NCI-H1436 (cell line): ENCODE results near the gene LRRC51.
"Not testable (repeated sequence)": the region's sequence is repeated elsewhere in the genome, so short reads cannot be mapped to it uniquely, and the experiment has no call there.

Experiments used
- DNase-seq: peaks from one replicate; lab custom pipeline; 2025; lab: John Stamatoyannopoulos, UW

LRRC51 gene

GRCh38 chr11:72141066-72141465, 60.4 kb downstream of the LRRC51 start:
- no peak for DNase-seq

GRCh38 chr11:72142086-72142485, 61.4 kb downstream of the LRRC51 start:
- DNase-seq = not testable (repeated sequence)

GRCh38 chr11:72142543-72142942, 61.9 kb downstream of the LRRC51 start:
- DNase-seq = not testable (repeated sequence)

DNA sequence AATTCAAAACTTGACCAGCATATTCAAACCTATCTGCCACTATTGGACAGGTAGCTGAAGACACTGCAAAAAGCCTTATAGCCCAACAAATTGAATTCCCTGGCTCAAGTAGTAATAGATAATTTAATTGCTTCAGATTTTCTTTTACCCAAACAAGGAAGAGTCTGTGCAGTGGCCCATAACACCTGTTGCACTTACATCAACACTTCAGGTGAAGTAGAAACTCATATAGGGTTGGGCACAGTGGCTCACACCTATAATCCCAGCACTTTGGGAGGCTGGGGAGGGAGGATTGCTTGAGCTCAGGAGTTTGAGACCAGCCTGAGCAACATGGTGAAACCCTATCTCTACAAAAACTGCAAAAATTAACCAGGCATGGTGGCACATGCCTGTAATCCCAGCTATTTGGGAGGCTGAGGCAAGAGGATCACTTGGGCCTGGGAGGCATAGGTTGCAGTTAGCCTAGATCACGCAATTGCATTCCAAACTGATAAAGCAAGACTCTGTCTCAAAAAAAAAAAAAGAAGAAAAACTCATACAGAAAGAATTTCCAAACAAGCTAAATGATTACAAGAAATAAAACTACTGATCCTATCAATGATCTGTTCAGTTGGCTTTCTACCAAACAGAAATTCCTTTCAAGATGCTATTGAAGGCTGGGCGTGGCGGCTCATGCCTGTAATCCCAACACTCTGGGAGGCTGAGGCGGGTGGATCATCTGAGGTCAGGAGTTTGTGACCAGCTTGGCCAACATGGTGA, 64.3 kb downstream of the LRRC51 start:
- DNase-seq = no peak
